ENCODE results near the gene CELF2.

Gene CELF2

GRCh38 chr10:11023009-11023953, 5.6 kb downstream of the CELF2 start:
- no peak for DNase-seq (ENCODE audit: low read depth)

GRCh38 chr10:11024596-11024995, 6.9 kb downstream of the CELF2 start:
- no peak for DNase-seq (ENCODE audit: low read depth)

GRCh38 chr10:11025978-11026377, 8.3 kb downstream of the CELF2 start:
- DNase-seq (ENCODE audit: low read depth): no peak

GRCh38 chr10:11026773-11027172, 9.1 kb downstream of the CELF2 start:
- no peak for DNase-seq (ENCODE audit: low read depth)

- DNase-seq (ENCODE audit: low read depth): no peak
These were observed 17.1 kb downstream of the CELF2 start for GRCh38 chr10:11034762-11035161.

- no peak for DNase-seq (ENCODE audit: low read depth)
These were observed 17.8 kb downstream of the CELF2 start for GRCh38 chr10:11035301-11035991.

GRCh38 chr10:11036424-11037011, 18.8 kb downstream of the CELF2 start:
- DNase-seq (ENCODE audit: low read depth): no peak

GRCh38 chr10:11037991-11038390, 20.3 kb downstream of the CELF2 start:
- DNase-seq (ENCODE audit: low read depth): no peak

- DNase-seq (ENCODE audit: low read depth): no peak
These were observed 24.7 kb downstream of the CELF2 start for GRCh38 chr10:11042357-11042756.

GRCh38 chr10:11043039-11043438, 25.4 kb downstream of the CELF2 start:
- no peak for DNase-seq (ENCODE audit: low read depth)

- DNase-seq (ENCODE audit: low read depth): no peak
These were observed 25.9 kb downstream of the CELF2 start for GRCh38 chr10:11043446-11044127.

- no peak for DNase-seq (ENCODE audit: low read depth)
These were observed 27.8 kb downstream of the CELF2 start for GRCh38 chr10:11045487-11045886.

GRCh38 chr10:11045995-11046775, 28.5 kb downstream of the CELF2 start:
- DNase-seq (ENCODE audit: low read depth): no peak

GRCh38 chr10:11046776-11047160, 29.1 kb downstream of the CELF2 start:
- DNase-seq (ENCODE audit: low read depth): no peak

- no peak for DNase-seq (ENCODE audit: low read depth)
These were observed 31.1 kb downstream of the CELF2 start for GRCh38 chr10:11048707-11049278.

- no peak for DNase-seq (ENCODE audit: low read depth)
These were observed 32.1 kb downstream of the CELF2 start for GRCh38 chr10:11049806-11050205.

- no peak for DNase-seq (ENCODE audit: low read depth)
These were observed 32.9 kb downstream of the CELF2 start for GRCh38 chr10:11050301-11051287.

- DNase-seq (ENCODE audit: low read depth): no peak
These were observed 39.3 kb downstream of the CELF2 start for GRCh38 chr10:11057018-11057417.

GRCh38 chr10:11057448-11057847, 39.8 kb downstream of the CELF2 start:
- DNase-seq (ENCODE audit: low read depth): no peak

- no peak for DNase-seq (ENCODE audit: low read depth)
These were observed 40.3 kb downstream of the CELF2 start for GRCh38 chr10:11057994-11058393.

Data from stimulated activated CD8-positive, alpha-beta memory T cell treated with anti-CD3 and anti-CD28 coated beads, Interleukin-15, amount 100 ng/mL, for 24 hours (primary cell).